Stimulated activated CD4-positive, alpha-beta T cell treated with anti-CD3 and anti-CD28 coated beads, Interleukin-1b, Interleukin-23, amount 100 ng/mL, for 1 hour (primary cell): ENCODE data around the gene TRPM3.

ENCODE experiments used
- DNase-seq, 2 donors: peaks; one replicate each; pipeline ENCODE4 v3.0.0-alpha.2; 2020; ENCODE audit warnings: low read depth in 2 of 2

TRPM3 gene

DNA sequence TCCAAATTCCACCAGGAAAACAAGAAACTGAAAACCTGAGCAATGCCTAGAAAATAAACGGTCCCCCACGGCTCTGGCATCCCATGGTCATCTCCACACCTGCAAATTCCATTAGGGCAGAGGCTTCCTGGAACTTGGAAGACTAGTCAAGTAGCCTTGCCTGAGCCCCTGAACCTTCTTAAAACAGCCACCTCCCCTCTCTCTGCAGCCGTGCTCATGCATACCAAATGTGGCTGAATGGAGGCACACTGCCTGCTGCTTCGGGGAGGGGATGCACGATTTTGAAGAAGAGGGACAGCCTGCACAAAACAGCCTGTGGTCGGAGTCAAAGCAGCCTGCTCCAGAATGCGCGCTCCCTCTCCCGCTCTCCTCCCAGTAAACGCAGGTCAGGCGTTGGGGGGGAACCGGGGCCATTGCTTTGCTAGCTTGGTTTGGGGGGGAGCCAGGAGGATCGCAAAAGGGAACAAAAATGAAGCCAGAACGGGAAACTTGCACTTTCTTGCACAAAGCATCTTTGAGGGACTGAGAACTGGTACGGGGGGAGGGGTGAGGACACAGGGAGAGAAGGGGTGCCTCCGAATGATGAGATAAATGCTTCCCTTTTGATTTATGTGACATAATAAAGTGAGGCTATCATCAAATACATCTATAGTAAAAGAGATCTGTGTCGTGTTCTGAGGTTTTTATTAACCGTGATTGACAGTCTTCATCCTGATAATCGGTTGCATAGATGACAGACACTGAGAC, at the start of gene TRPM3:
TRPM3 (minus strand) TSS at position 347 of the 747 bp plus-strand sequence; CDS start at position 80, 267 bp downstream.
- no peak for DNase-seq

- no peak for DNase-seq
These were observed 47.0 kb upstream of the TRPM3 start for GRCh38 chr9:71168418-71168817.

DNA sequence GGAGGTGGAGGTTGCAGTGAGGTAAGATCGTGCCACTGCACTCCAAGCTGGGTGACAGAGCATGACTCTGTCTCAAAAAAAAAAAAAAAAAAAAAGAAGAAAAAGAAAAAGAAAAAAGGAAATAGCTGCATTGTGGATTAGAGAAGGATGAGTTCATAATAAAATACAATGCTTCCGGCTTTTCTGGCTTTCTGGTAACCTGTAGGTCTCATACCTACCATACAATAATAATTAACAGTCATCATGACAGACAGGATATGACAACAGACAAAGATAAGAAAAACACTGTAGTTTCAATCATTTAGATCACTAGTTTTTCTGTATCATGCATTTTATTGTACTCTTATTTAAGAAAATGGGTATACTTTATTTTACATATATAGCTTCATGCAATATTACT, 40.7 kb upstream of the TRPM3 start:
- no peak for DNase-seq

- DNase-seq = no peak
These were observed 36.3 kb upstream of the TRPM3 start for GRCh38 chr9:71157731-71158130.

- no peak for DNase-seq
These were observed 25.9 kb upstream of the TRPM3 start for GRCh38 chr9:71147368-71147767.

DNA sequence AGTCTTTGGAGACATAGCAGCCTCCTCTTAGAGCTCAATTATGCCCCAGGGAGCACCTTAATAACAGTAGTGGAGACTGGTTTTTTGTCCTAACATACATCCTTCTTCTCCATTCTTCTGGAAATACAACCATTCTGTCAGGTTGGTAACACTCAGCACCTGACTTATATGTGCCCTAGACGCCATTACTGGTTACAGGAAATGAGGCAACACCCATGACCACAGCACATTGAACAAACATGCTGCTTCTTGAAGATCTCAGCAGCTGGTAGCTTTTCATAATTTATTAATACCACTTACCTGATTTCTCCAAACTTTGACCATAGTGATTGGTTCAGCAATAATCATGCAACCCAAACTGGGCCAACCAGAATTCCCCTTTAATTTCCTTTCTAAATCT, 25.1 kb upstream of the TRPM3 start:
- DNase-seq = no peak

- DNase-seq = no peak
These were observed 23.8 kb upstream of the TRPM3 start for GRCh38 chr9:71145179-71145578.

GRCh38 chr9:71144495-71144894, 23.1 kb upstream of the TRPM3 start:
- no peak for DNase-seq

GRCh38 chr9:71136696-71137095, 15.3 kb upstream of the TRPM3 start:
- DNase-seq = no peak

- no peak for DNase-seq
These were observed 9.7 kb upstream of the TRPM3 start for GRCh38 chr9:71131145-71131544.

GRCh38 chr9:71130521-71130920, 9.1 kb upstream of the TRPM3 start:
- DNase-seq = no peak

- DNase-seq = no peak
These were observed 7.4 kb upstream of the TRPM3 start for GRCh38 chr9:71128796-71129195.

GRCh38 chr9:71127301-71127700, 5.9 kb upstream of the TRPM3 start:
- DNase-seq = no peak

DNA sequence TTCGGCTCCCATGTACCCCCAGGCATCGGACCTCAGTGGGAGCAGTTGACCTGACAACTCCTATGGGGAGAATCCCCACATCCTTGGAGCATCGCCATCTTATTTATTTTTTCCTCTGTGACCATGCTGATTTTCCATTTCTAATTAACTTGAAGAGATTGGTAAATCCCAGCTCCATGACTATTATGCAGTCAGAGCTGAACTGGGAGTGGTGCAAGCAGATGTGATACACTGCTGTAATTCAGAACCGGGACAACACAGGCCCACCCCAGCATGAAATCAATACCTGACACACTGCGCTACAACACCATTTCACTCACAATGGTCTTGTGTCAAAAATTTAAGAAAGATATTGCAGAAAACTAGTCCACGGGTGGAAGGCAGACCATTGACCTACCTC, 1.0 kb upstream of the TRPM3 start:
- no peak for DNase-seq

DNA sequence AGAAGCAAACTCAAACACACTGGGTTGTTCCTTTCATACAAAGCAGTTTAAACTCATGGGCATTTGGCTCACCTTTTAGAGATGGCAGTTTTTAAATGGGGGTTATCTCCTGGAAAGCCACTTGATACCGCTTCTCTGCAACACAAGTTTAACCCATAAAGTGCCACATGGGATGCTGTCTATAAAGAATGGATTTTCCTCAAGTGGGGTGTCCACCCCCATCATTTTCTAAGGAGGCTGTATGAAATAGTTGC, 528 bp upstream of the TRPM3 start:
- DNase-seq = no peak

DNA sequence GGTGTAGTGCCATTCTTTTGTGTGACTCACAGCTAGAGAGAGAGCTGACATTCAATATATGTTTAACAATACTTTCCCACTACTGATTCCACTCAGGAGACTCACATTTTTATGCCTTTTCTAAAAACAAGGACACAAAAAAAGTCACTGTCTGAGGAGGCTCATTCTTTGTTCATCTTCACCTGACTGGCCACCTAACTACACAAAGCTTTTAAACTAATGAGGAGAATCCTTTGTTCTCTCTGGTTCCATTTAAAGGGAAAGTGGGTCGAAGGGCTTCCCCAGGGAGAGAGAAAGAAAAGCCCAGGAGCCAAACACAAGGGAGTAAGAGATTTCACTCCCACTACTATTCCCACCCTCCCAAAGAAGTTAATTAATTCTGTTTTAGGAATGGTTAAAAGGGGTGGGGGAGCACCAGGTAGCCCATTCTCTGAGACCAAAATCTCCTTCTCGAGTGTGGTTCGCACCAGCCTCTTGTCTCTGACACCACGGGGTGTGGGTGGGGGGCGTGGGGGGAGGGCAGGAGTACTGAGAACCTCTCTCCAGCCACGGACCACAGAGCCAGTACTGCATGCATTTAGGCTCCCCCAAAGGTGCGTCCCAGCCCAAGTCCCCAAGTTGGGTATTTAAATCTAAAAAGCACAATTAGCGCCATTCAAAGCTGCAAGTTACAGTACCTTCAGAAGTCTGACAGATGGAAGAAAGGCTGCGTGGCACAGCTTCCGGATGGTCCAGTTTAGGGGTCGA, 747 bp downstream of the TRPM3 start:
- DNase-seq = no peak

GRCh38 chr9:71119746-71120145, 1.7 kb downstream of the TRPM3 start:
- DNase-seq = no peak

DNA sequence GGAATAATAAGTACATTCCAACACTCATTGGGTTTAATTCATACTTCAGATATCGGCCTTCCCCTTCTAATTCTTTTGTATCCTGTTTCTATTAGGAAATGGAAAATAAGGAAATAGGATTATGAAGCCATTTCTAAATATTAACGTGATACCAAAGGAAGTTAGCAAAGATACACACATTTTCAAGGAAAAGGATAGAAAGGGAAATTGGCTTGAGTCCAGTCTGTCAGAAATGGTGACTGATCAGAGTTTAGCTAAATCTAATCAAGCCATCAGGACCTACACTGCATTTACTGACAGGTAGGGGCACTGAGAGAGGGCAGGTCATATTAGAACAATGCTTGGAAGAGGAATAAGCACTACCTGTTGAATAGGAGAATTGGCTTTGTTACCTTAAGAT, 3.1 kb downstream of the TRPM3 start:
- DNase-seq = no peak

GRCh38 chr9:71115448-71115975, 5.9 kb downstream of the TRPM3 start:
- DNase-seq = no peak

DNA sequence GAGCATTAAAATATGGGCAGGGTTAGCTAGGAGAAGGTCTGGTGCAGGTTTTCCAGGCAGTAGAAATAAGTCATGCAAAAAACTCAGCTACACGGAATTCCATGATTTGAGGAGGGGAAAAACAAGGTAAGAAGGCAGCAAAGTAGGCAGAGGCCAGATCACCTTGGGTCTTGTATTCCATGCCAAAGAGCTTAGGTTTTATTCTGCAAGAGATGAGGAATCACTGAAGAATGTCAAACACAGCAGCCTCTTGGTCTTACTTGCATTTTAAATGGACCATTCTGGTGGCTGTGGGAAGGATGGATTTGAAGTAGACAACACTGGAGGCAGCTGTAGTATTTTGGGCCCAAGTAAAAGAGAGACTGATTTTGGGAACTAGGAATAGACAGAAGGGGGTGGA, 8.6 kb downstream of the TRPM3 start:
- no peak for DNase-seq

DNA sequence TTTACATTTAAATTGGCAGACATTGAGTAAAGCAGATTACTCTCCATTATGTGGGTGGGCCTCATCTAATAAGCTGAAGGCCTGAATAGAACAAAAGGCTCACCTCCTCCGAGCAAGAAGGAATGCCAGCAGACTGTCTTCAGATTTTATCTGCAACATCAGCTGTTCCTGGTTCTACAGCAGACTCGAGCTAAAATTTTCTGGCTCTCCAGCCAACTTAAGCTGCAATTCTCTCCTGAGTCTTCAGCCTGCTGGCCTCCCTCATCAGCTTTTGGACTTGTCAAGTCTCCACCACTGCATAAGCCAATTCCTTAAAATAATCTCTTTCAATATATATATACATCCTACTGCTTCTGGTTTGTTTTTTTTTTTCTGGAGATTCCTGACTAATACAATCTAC, 12.5 kb downstream of the TRPM3 start:
- no peak for DNase-seq

DNA sequence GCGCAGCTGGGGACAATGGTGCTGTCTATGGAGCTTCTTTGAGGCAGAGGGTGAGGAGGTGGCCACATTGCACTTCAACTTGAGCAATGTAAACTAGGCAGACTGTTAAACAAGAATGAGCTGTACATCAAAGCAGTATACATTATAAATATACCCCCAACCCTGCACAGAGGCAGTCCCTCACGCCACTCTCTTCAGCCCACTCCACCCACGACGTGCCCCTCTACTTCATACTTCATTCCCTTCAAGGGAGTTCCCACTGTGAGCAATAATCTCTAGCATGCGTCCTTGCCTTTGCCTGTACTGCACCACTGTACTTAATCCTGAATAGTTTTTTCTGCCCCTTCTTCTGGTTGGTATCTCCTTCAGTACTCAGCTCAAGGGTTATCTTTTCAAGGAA, 14.4 kb downstream of the TRPM3 start:
- DNase-seq = no peak

DNA sequence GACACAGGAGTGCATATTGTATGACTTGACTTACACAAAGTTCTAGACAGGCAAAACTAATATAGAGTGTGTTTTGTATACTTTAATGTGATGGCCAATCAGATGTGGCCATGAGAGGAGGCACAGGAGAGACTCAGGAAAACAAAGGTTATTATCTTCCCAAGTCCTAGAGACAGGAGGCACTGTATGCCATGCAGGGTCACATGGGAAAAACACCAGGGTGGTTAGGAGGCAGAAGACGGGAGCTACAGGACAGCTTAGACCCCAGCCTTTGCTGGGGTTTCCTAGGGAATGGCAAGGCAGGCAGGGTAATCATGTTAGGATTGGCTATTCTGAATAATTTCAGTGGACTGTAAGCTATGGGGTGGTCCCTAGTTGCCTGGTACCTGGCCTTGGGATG, 16.2 kb downstream of the TRPM3 start:
- DNase-seq = no peak

GRCh38 chr9:71098801-71099200, 22.6 kb downstream of the TRPM3 start:
- no peak for DNase-seq
